DND-41 (cell line): Measurements from ENCODE around the gene ZNF800.

Source experiments
- ATAC-seq: fragments of 200-7000 bp; cut with Tn5 transposase; 3 replicates; pipeline ENCODE4 v1.9.1; 2021; ENCODE audit warnings: low read depth; ENCODE audit not compliant: insufficient read depth
- DNase-seq: peaks from one replicate; pipeline ENCODE4 v3.0.0-alpha.2; 2020
- H2AFZ ChIP-seq: 2 replicates; pipeline ENCODE4 v1.6.0; 2012; ENCODE audit warnings: low read depth, low read length
- H3K27ac ChIP-seq: 2 replicates; pipeline ENCODE4 v1.5.1; 2012; ENCODE audit warnings: low read length, inconsistent platforms
- H3K27me3 ChIP-seq: fragments of 200-600 bp; sonication (generic); 2 replicates; pipeline ENCODE4 v1.6.0; 2012; ENCODE audit warnings: low read length, mild to moderate bottlenecking, inconsistent platforms; ENCODE audit not compliant: insufficient read depth, poor library complexity
- H3K36me3 ChIP-seq: 2 replicates; pipeline ENCODE4 v1.5.1; 2012; ENCODE audit warnings: low read length, inconsistent platforms; ENCODE audit not compliant: insufficient read depth
- H3K4me1 ChIP-seq: 2 replicates; pipeline ENCODE4 v1.5.1; 2012; ENCODE audit warnings: mild to moderate bottlenecking, low read length; ENCODE audit not compliant: insufficient read depth
- H3K4me2 ChIP-seq: 2 replicates; pipeline ENCODE4 v1.6.0; 2012; ENCODE audit warnings: mild to moderate bottlenecking, moderate library complexity, low read length, inconsistent platforms; ENCODE audit not compliant: insufficient read depth
- H3K4me3 ChIP-seq, 2 experiments: fragments of 200-600 bp in 1 of 2; shearing (Covaris generic) in 1 of 2; 2 replicates each; pipeline ENCODE4 v1.5.1; 2012 to 2016; ENCODE audit warnings: inconsistent platforms in 2 of 2, low read length in 2 of 2, mild to moderate bottlenecking in 2 of 2, low read depth in 1 of 2, moderate library complexity in 1 of 2
- H3K79me2 ChIP-seq: 2 replicates; pipeline ENCODE4 v1.6.0; 2012; ENCODE audit warnings: low read length, inconsistent platforms; ENCODE audit not compliant: insufficient read depth
- H3K9ac ChIP-seq: 2 replicates; pipeline ENCODE4 v1.6.0; 2012; ENCODE audit warnings: low read depth, mild to moderate bottlenecking, inconsistent platforms, low read length, moderate library complexity
- H3K9me3 ChIP-seq: 2 replicates; pipeline ENCODE4 v1.5.1; 2012; ENCODE audit warnings: low read length, moderate library complexity, mild to moderate bottlenecking, inconsistent platforms; ENCODE audit not compliant: insufficient read depth, severe bottlenecking
- H4K20me1 ChIP-seq: 2 replicates; pipeline ENCODE4 v1.6.0; 2012; ENCODE audit warnings: low read length; ENCODE audit not compliant: insufficient read depth
- EZH2 ChIP-seq: IDR thresholded peaks from 3 replicates; pipeline ENCODE4 v1.6.1; 2012; ENCODE audit warnings: borderline replicate concordance, low read depth, mild to moderate bottlenecking, moderate library complexity, low read length, inconsistent platforms; ENCODE audit not compliant: severe bottlenecking
- TF ChIP-seq, protein P1 (sequence below): IDR thresholded peaks from 2 replicates; pipeline ENCODE4 v1.5.1; 2012; ENCODE audit warnings: borderline replicate concordance, low read length, moderate library complexity, mild to moderate bottlenecking; ENCODE audit not compliant: poor library complexity, severe bottlenecking; ENCODE audit errors: extremely low read depth

Gene ZNF800

DNA sequence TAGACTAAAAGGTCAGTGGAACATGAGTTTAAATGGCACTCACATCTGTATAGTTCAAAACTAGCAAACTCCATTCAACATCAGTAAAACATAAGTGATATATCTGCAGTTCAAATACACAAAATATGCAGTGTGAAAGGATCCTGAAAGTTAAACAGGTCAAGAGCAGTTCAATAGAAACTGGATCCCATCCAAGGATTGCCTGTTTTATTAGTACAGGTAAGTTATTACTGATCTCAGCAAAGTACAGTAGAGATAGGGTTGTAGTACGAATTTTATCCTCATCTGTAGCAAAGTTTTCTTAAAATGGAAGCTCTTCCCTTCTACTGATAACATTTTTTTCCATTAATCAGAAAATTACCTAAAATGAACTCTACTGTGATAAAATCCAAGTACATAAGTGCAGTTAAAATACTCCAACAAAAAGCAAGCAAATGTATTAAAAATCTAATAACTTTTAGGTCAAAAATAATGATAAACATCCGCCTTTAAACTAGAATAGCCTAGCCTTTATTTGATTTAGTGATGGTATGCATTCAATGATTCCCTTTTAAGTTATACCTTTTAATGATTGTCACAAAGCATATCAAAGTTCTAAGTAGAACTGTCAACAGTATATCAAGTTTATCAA lies 2.2 kb downstream of the ZNF800 start:
- H4K20me1 ChIP-seq, result peaks cover 30% of the 10 kb centered on the region; the same call in 1 of the 2 replicates
- H2AFZ ChIP-seq, result no peak overlapping the region

DNA sequence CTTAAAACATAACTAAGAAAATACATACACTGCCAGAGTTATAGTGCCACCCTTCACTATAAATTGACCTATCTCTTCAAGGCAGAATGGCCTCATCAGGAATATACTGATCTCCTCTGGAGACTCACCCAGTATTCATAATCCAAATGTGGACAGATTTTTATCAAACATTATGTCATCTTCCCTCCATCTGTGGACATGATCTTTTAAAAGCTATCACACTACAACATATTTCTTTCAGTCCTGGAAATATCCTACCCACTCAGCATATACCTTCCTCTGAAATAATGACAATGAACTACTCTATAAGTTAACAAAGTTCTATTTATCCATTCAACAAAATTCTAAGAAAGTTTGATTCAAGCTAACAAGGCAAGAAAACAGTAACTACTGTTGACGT lies 3.2 kb downstream of the ZNF800 start:
- no peak overlapping the region for H3K27ac ChIP-seq
- peaks cover 32% of the 10 kb centered on the region; the same call in 1 of the 2 replicates for H4K20me1 ChIP-seq
- H3K4me1 ChIP-seq, result peaks cover 54% of the 10 kb centered on the region
- H3K9ac ChIP-seq, result no peak overlapping the region
- H3K27me3 ChIP-seq, result no peaks in the 10 kb centered on the region
- no peak overlapping the region; a peak in 1 of 4 replicates for H3K4me3 ChIP-seq
- H3K4me2 ChIP-seq, result peak overlapping the region; percentile 81
- H3K36me3 ChIP-seq, result peaks cover 63% of the 10 kb centered on the region
- H2AFZ ChIP-seq, result no peak overlapping the region
- H3K9me3 ChIP-seq, result no peaks in the 10 kb centered on the region
- ATAC-seq, result no peak
- H3K79me2 ChIP-seq, result peaks cover 85% of the 10 kb centered on the region
- no peak for DNase-seq
- TF ChIP-seq EZH2, result no peak
- TF ChIP-seq, protein P1, sequence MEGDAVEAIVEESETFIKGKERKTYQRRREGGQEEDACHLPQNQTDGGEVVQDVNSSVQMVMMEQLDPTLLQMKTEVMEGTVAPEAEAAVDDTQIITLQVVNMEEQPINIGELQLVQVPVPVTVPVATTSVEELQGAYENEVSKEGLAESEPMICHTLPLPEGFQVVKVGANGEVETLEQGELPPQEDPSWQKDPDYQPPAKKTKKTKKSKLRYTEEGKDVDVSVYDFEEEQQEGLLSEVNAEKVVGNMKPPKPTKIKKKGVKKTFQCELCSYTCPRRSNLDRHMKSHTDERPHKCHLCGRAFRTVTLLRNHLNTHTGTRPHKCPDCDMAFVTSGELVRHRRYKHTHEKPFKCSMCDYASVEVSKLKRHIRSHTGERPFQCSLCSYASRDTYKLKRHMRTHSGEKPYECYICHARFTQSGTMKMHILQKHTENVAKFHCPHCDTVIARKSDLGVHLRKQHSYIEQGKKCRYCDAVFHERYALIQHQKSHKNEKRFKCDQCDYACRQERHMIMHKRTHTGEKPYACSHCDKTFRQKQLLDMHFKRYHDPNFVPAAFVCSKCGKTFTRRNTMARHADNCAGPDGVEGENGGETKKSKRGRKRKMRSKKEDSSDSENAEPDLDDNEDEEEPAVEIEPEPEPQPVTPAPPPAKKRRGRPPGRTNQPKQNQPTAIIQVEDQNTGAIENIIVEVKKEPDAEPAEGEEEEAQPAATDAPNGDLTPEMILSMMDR, result no peak

More for the DNA sequence above, 2.2 kb downstream of the ZNF800 start:
- H3K4me2 ChIP-seq, result peak overlapping the region; percentile 81
- H3K27ac ChIP-seq, result no peak overlapping the region
- H3K9ac ChIP-seq, result peak overlapping the region; percentile 95
- no peaks in the 10 kb centered on the region for H3K9me3 ChIP-seq
- H3K36me3 ChIP-seq, result peaks cover 56% of the 10 kb centered on the region
- DNase-seq (no peak), ATAC-seq (no peak)
- no peaks in the 10 kb centered on the region for H3K27me3 ChIP-seq
- TF ChIP-seq, protein P1, result no peak
- no peak for TF ChIP-seq EZH2
- peaks cover 75% of the 10 kb centered on the region for H3K79me2 ChIP-seq
- H3K4me1 ChIP-seq, result peaks cover 54% of the 10 kb centered on the region
- peak overlapping the region; percentile 80 to 84; a peak in 2 of 4 replicates for H3K4me3 ChIP-seq

DNA sequence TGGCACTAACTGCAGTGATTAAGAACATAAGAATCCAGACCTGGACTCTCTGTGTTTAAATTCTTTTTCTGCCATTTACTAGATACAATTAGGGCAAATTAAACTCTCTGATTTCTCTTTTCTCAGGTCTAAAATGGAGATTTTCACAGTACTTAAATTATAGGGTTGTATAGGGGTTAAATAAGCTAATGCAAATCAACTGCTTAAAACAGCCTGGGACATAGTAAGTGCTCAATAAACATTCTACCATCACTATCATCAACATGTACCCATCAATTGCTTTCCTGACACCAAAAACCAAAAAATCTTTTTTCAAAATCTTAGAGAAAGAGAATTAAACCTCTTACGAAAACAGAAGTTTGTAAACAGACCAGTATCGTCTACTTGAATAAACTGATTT lies 4.5 kb downstream of the ZNF800 start:
- Histone ChIP-seq H3K4me3 (no peak overlapping the region), H2AFZ (no peak overlapping the region), H3K27ac (no peak overlapping the region), H3K27me3 (no peaks in the 10 kb centered on the region), H3K9me3 (no peaks in the 10 kb centered on the region), H3K36me3 (peaks cover 71% of the 10 kb centered on the region), H3K4me2 (no peak overlapping the region), H3K9ac (no peak overlapping the region), H4K20me1 (peaks cover 39% of the 10 kb centered on the region; the same call in 1 of the 2 replicates), H3K4me1 (peaks cover 45% of the 10 kb centered on the region), H3K79me2 (peaks cover 95% of the 10 kb centered on the region)
- no peak for TF ChIP-seq EZH2
- TF ChIP-seq, protein P1, result no peak
- DNase-seq (no peak), ATAC-seq (no peak)
